Suprapubic skin (tissue), 4 donors: ENCODE data around the gene HAL. TPM values are rescaled to one million over a fixed set of nuclear protein-coding genes. Genes with fewer than 3 reads are reported as not detected.
A peak's percentile ranks its signal among the peaks of the same experiment; 100 is the strongest.

Source experiments
- DNase-seq, 2 donors: peaks; one replicate each; pipeline ENCODE4 v3.0.0-alpha.2; 2019; ENCODE audit warnings: low spot score in 2 of 2
- H3K27ac ChIP-seq: fragments of 200-600 bp; sonication (generic); one replicate; pipeline ENCODE4 v1.5.1; 2019
- H3K27me3 ChIP-seq: fragments of 200-600 bp; sonication (generic); one replicate; pipeline ENCODE4 v1.5.1; 2019
- H3K36me3 ChIP-seq: fragments of 200-600 bp; sonication (generic); one replicate; pipeline ENCODE4 v1.5.1; 2019
- H3K4me1 ChIP-seq: fragments of 200-600 bp; sonication (generic); one replicate; pipeline ENCODE4 v1.5.1; 2019
- H3K4me3 ChIP-seq: fragments of 200-600 bp; sonication (generic); one replicate; pipeline ENCODE4 v1.5.1; 2019; ENCODE audit warnings: mild to moderate bottlenecking
- H3K9me3 ChIP-seq: fragments of 200-600 bp; sonication (generic); one replicate; pipeline ENCODE4 v1.5.1; 2019
- CTCF ChIP-seq, 2 donors: fragments of 200-600 bp in 1 of 2; fragments of 450-650 bp in 1 of 2; sonication (generic) in 1 of 2; IDR thresholded peaks; one replicate each; pipeline ENCODE4 v1.5.1; 2016 to 2019; ENCODE audit warnings: antibody characterized with exemption in 2 of 2, mild to moderate bottlenecking in 1 of 2, moderate library complexity in 1 of 2
- EP300 ChIP-seq: sonication (generic); formaldehyde crosslinking; IDR thresholded peaks from one replicate; pipeline ENCODE4 v1.6.1; 2017; ENCODE audit warnings: antibody characterized with exemption
- POLR2A ChIP-seq, 2 donors: fragments of 450-650 bp; IDR thresholded peaks; one replicate each; pipeline ENCODE4 v1.6.1; 2017; ENCODE audit warnings: antibody characterized with exemption in 2 of 2, mild to moderate bottlenecking in 2 of 2, moderate library complexity in 2 of 2
- POLR2AphosphoS5 ChIP-seq, 3 donors: sonication (generic); formaldehyde crosslinking; IDR thresholded peaks; one replicate each; pipeline ENCODE4 v1.6.1; 2017; ENCODE audit warnings: antibody characterized with exemption in 3 of 3
- WGBS: methylation state at CpG from one replicate; pipeline ENCODE4 v1.1.5; 2018; 5-methylcytosine and 5-hydroxymethylcytosine counted together
- total RNA-seq, 4 donors: library from RNA; depleted of rRNA; stranded (reverse); fragments of >200 nt; gene quantifications; one replicate each; pipeline ENCODE4 v1.1.0, GENCODE V29; 2016

Gene HAL
- total RNA-seq, 4 donors from 2014 or later, result 52.1 to 216 (median 133) TPM

- H3K27me3 ChIP-seq, result no peaks in the 10 kb centered on the region
- DNase-seq, result no peak
- H3K4me1 ChIP-seq, result no peaks in the 10 kb centered on the region
- H3K27ac ChIP-seq, result no peak overlapping the region
- TF ChIP-seq CTCF (IDR thresholded peaks at IDR 0.05) (no peak), POLR2A (IDR thresholded peaks at IDR 0.05) (no peak), POLR2AphosphoS5 (IDR thresholded peaks at IDR 0.05) (no peak), EP300 (no peak)
- H3K9me3 ChIP-seq, result no peaks in the 10 kb centered on the region
- WGBS, result 35% methylated on average over 1 of the region's 1 CpG
- no peak overlapping the region for H3K4me3 ChIP-seq
- no peaks in the 10 kb centered on the region for H3K36me3 ChIP-seq
Measured at GRCh38 chr12:95953000-95953399, 43.1 kb downstream of the HAL start.

GRCh38 chr12:95951515-95951914, 44.6 kb downstream of the HAL start:
- H3K4me3 ChIP-seq, result no peak overlapping the region
- H3K9me3 ChIP-seq, result no peaks in the 10 kb centered on the region
- H3K36me3 ChIP-seq, result no peaks in the 10 kb centered on the region
- no peaks in the 10 kb centered on the region for H3K27me3 ChIP-seq
- no peak overlapping the region for H3K27ac ChIP-seq
- H3K4me1 ChIP-seq, result no peaks in the 10 kb centered on the region
- no peak for TF ChIP-seq POLR2A (IDR thresholded peaks at IDR 0.05)
- no peak for TF ChIP-seq POLR2AphosphoS5 (IDR thresholded peaks at IDR 0.05)
- TF ChIP-seq EP300, result no peak
- no peak for TF ChIP-seq CTCF (IDR thresholded peaks at IDR 0.05)
- no peak for DNase-seq

DNA sequence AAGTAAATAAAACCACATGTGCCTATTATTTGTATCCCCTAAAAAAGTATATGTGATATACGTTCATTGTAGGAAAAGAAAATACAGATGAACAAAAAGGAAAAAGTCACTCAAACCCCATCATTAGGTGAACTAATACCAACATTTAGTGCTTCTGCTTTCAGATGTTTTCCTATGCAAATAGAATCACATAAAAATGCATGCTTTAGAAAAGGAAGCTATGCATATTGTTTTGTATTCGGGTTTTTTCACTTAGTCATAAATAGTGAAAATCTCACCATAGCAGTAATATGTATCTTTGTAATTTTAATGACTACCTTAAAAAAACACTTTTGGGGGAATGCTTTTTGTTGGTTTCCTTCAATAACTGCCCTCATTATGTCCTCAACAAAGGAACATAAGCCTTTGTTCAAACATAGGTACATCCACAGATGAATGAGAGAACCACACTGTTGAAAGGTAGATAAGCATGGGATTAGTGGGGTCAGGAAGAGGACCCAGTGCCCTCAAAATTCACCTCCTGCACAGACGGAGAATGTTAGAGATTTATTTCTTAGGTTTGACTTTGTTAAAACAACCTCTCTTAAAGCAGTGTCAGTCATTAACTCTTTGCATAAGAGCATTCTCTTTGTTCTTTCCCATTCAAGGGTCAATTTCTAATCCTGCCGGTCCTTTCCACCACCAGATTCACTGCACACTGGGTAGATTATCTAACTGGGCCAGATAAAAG, 46.5 kb downstream of the HAL start:
- TF ChIP-seq EP300 (no peak), CTCF (IDR thresholded peaks at IDR 0.05) (no peak)
- Histone ChIP-seq H3K27ac (no peak overlapping the region), H3K9me3 (no peaks in the 10 kb centered on the region), H3K4me1 (no peaks in the 10 kb centered on the region), H3K36me3 (no peaks in the 10 kb centered on the region), H3K4me3 (no peak overlapping the region), H3K27me3 (no peaks in the 10 kb centered on the region)
- whole genome bisulfite sequencing, result 60% methylated on average over 4 of the region's 4 CpGs
- no peak for DNase-seq

DNA sequence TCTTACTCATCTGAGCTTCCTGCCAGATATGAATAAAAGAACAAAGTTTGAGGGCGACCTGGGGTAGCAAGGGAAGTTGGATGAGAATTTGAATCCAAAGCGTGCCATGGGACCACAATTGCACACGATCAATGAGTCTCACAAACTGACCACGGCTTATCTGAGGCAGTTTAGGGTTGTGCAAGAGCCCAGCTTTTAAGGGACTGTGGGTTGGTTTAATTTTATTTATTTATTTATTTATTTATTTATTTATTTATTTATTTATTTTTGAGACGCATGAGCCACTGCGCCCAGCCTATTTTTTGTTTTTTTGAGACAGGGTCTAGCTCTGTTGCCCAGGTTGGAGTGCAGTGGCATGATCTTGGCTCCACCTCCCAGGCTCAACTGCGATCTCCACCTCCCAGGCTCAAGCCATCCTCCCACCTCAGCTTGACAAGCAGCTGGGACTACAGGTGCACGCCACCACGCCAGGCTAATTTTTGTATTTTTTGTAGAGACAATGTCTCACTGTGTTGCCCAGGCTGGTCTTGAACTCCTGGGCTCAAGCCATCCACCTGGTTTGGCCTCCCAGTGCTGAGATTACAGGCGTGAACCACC, 51.9 kb downstream of the HAL start:
- WGBS, result 76% methylated on average over 10 of the region's 10 CpGs
- Histone ChIP-seq H3K27ac (no peak overlapping the region), H3K36me3 (no peaks in the 10 kb centered on the region), H3K4me3 (no peak overlapping the region), H3K4me1 (peaks cover 13% of the 10 kb centered on the region), H3K9me3 (no peaks in the 10 kb centered on the region), H3K27me3 (no peaks in the 10 kb centered on the region)
- DNase-seq, result no peak
- no peak for TF ChIP-seq CTCF (IDR thresholded peaks at IDR 0.05)
- TF ChIP-seq POLR2AphosphoS5 (IDR thresholded peaks at IDR 0.05), result no peak
- no peak for TF ChIP-seq POLR2A (IDR thresholded peaks at IDR 0.05)
- no peak for TF ChIP-seq EP300

- peak within 1 kb of the TSS; percentile 86 for H3K27ac ChIP-seq
- no peaks in the 10 kb centered on the region for H3K9me3 ChIP-seq
- H3K27me3 ChIP-seq, result no peaks in the 10 kb centered on the region
- no peak for TF ChIP-seq POLR2A (IDR thresholded peaks at IDR 0.05)
- peak in 1 of 2 donors; percentile 33 for TF ChIP-seq CTCF (IDR thresholded peaks at IDR 0.05)
- no peak for TF ChIP-seq EP300
- TF ChIP-seq POLR2AphosphoS5 (IDR thresholded peaks at IDR 0.05), result no peak
- 0% methylated on average over 5 of the region's 38 CpGs for whole genome bisulfite sequencing
- H3K36me3 ChIP-seq, result no peaks in the 10 kb centered on the region
- peaks cover 13% of the 10 kb centered on the region for H3K4me1 ChIP-seq
- peak within 1 kb of the TSS; percentile 92 for H3K4me3 ChIP-seq
- peak in 1 of 2 donors; percentile 67 for DNase-seq
Measured at GRCh38 chr12:95943330-95943842, 52.8 kb downstream of the HAL start, which contains the start of gene AMDHD1. TSS of gene AMDHD1 (plus strand) at chr12:95943331. CDS start at chr12:95943399, 68 bp downstream.
